Prostate gland (tissue), 2 donors: Measurements from ENCODE around the gene ZSWIM8.

Experiments
- POLR2A ChIP-seq: fragments of 450-650 bp; IDR thresholded peaks from one replicate; pipeline ENCODE4 v1.6.1; 2016; ENCODE audit warnings: antibody characterized with exemption, mild to moderate bottlenecking
- POLR2AphosphoS5 ChIP-seq: sonication (generic); formaldehyde crosslinking; IDR thresholded peaks from one replicate; pipeline ENCODE4 v1.6.1; 2017; ENCODE audit warnings: antibody characterized with exemption
- TF ChIP-seq, protein P1 (sequence below), 4 experiments: fragments of 200-600 bp in 2 of 4; fragments of 450-650 bp in 2 of 4; sonication (generic) in 2 of 4; IDR thresholded peaks; 1 replicate in 3 of 4; 2 replicates in 1 of 4; pipeline ENCODE4 v1.5.1; 2016 to 2019; ENCODE audit warnings: antibody characterized with exemption in 4 of 4, mild to moderate bottlenecking in 2 of 4, moderate library complexity in 2 of 4

DNA sequence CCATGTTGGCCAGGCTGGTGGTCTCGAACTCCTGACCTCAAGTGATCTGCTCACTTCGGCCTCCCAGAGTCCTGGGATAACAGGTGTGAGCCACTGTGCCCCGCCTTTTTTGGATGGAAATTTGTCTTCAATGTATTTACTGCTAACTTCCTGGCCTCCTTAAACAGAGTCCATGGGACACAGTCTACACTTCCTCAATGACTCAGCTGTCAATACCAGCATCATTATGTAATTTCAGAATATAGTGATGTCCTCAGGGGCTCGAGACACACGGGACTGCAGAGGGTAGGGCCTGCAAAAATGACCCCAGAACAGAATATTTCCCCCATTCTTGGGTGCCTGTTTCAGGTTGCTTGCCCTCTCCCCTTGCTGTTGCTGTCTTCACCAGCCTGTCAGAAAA lies 57.9 kb downstream of the ZSWIM8 start:
- TF ChIP-seq, protein P1, sequence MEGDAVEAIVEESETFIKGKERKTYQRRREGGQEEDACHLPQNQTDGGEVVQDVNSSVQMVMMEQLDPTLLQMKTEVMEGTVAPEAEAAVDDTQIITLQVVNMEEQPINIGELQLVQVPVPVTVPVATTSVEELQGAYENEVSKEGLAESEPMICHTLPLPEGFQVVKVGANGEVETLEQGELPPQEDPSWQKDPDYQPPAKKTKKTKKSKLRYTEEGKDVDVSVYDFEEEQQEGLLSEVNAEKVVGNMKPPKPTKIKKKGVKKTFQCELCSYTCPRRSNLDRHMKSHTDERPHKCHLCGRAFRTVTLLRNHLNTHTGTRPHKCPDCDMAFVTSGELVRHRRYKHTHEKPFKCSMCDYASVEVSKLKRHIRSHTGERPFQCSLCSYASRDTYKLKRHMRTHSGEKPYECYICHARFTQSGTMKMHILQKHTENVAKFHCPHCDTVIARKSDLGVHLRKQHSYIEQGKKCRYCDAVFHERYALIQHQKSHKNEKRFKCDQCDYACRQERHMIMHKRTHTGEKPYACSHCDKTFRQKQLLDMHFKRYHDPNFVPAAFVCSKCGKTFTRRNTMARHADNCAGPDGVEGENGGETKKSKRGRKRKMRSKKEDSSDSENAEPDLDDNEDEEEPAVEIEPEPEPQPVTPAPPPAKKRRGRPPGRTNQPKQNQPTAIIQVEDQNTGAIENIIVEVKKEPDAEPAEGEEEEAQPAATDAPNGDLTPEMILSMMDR (IDR thresholded peaks at IDR 0.05) = no peak
- TF ChIP-seq POLR2A (no peak), POLR2AphosphoS5 (no peak)
